GM12864 (cell line): ENCODE measurements around the gene MRPL19.

Experiments used
- DNase-seq: peaks from one replicate; pipeline ENCODE4 v3.0.0-alpha.2; 2011; ENCODE audit warnings: low read depth
- H3K4me3 ChIP-seq: 2 replicates; pipeline ENCODE4 v1.5.1; 2011; ENCODE audit warnings: mild to moderate bottlenecking, low read depth, low read length, control low read depth
- CTCF ChIP-seq: IDR thresholded peaks from 2 replicates; pipeline ENCODE4 v1.5.1; 2011; ENCODE audit warnings: low read depth, mild to moderate bottlenecking, moderate library complexity, low read length, control low read depth, inconsistent platforms; ENCODE audit errors: missing control alignments

The MRPL19 gene

GRCh38 chr2:75641587-75641986, 5.0 kb upstream of the MRPL19 start:
- no peak for DNase-seq
- no peak for TF ChIP-seq CTCF
- no peak overlapping the region for H3K4me3 ChIP-seq

DNA sequence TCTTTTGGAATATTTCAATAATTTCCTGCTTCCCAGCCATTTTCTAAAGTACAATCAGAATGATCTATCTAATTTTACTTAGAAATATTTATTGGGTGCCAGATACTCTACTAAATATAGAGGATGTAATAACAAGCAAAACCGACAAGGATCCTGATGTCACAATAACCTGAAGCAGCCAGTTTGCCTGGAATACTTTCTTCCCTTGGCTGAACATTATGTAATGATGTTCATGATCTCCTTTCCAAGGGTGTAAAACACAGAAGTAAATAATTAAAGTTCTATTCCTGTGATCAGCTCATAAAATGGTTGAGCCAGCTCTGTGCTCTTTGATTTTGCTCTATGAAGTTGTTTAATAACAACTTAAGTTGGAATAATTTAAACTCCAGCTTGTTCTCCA, 2.6 kb upstream of the MRPL19 start:
- DNase-seq, result no peak
- TF ChIP-seq CTCF, result no peak
- no peak overlapping the region for H3K4me3 ChIP-seq

- H3K4me3 ChIP-seq, result no peak overlapping the region
- DNase-seq, result no peak
- TF ChIP-seq CTCF, result no peak
Measured at GRCh38 chr2:75645643-75646042, 940 bp upstream of the MRPL19 start.

DNA sequence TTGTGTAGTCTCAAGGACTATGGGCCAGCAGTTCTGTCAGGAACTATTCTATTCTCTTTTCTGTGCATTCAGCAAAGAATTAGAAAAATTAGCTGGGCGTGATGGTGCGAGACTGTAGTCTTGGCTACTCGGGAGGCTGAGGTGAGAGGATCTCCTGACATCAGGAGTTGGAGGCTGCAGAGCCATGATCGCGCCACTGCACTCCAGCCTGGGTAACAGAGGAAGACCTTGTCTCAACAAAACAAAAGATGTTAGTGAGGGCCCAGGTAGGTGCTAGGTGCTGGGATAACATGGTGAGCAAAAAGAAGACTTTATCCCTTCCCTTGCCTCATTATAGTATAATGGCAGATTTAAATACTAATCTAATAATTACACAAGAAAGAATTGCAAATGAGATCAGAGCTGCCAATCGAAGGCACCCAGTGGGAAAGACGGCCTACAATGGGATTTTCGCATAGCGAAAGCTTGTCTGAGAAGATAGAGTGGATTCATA, 447 bp upstream of the MRPL19 start:
- DNase-seq, result no peak
- peak overlapping the region; percentile 86 for H3K4me3 ChIP-seq
- TF ChIP-seq CTCF, result no peak

- no peak for DNase-seq
- peak overlapping the region; percentile 86; the same call in 1 of the 2 replicates for H3K4me3 ChIP-seq
- TF ChIP-seq CTCF, result no peak
Measured at GRCh38 chr2:75647771-75648170, 1.2 kb downstream of the MRPL19 start.

DNA sequence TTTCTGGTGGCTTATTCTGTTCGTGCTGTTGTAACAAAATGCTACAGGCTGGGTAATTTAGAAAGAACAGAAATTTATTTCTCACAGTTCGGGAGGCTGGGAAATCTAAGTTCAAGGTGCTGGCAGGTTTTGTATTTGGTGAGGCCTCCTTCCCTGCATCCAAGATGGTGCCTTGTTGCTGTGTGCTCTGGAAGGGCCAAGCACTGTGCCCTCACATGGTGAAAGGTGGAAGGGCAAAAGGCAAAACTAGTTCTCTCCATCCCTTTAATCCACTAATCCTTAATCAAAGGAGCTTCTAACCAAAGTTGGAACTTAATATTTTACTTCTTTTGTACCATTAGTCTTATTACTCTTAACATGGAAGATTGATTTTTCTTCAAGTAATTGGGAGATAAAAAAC, 7.4 kb downstream of the MRPL19 start:
- no peak for TF ChIP-seq CTCF
- H3K4me3 ChIP-seq, result no peak overlapping the region
- no peak for DNase-seq

DNA sequence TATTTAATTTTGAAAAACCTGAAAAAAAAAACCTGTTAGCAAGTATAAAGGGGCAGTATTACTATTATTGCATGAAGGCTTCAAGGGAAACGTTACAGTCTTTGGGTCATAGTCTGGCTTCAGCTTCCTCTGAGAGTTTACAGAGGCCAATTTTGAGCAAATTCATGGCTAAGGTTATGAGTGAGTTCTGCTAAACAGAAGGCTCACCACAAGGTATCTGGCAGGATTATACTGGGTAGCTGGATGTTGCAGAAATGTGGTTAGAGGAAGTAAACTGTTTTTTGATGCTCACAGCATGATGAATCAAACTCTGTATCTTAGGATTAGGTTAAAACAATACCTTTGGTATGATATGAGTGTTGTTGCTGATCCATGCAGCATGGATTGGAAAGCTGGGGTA, 9.3 kb downstream of the MRPL19 start:
- no peak for TF ChIP-seq CTCF
- DNase-seq, result no peak
- no peak overlapping the region for H3K4me3 ChIP-seq
